ENCODE data around the gene ATE1. TPM values are rescaled to one million over a fixed set of nuclear protein-coding genes. Genes with fewer than 3 reads are reported as not detected.

The ATE1 gene
- total and polyA plus RNA-seq, 2 of the 4 experiments (the other 2 are of a cell fraction): 6.4 to 27.8 TPM

- Histone ChIP-seq H3K27me3 (ENCODE audit: control insufficient read depth, insufficient read depth, low read length) (no peaks in the 10 kb centered on the region), H3K79me1 (ENCODE audit: low read depth in 1 of 2, low read length in 2 of 2) (peaks cover 0 to 2% of the 10 kb centered on the region in 2 experiments; a peak in 1 of 4 replicates), H4K91ac (ENCODE audit: insufficient read depth, low read depth, low read length) (no peak overlapping the region), H2BK20ac (ENCODE audit: low read depth, low read length) (no peak overlapping the region), H2BK120ac (ENCODE audit: low read depth, low read length) (no peak overlapping the region), H3K9me1 (ENCODE audit: insufficient read depth, low read length) (no peaks in the 10 kb centered on the region), H3K4me1 (ENCODE audit: control insufficient read depth, insufficient read depth, low read length) (no peaks in the 10 kb centered on the region; the same call in 1 of the 2 replicates), H2AK9ac (replicated peaks; ENCODE audit: low read depth, low read length, poor library complexity) (no peak overlapping the region), H4K5ac (ENCODE audit: low read depth, low read length) (no peak overlapping the region), H2BK15ac (ENCODE audit: low read depth, low read length) (no peak overlapping the region), H3K4me3 (ENCODE audit: insufficient read depth, low read depth, low read length) (no peak overlapping the region), H3K9ac (ENCODE audit: low read depth, low read length) (no peak overlapping the region), H3K56ac (ENCODE audit: extremely low read depth, insufficient read depth, low read length) (no peak overlapping the region), H3K9me3 (ENCODE audit: control insufficient read depth, insufficient read depth, low read length) (no peaks in the 10 kb centered on the region), H3K27ac (ENCODE audit: insufficient read depth, low read length) (no peak overlapping the region), H2BK5ac (ENCODE audit: low read depth, low read length, poor library complexity, severe bottlenecking) (no peak overlapping the region), H3K36me3 (ENCODE audit: control insufficient read depth, insufficient read depth, low read length) (no peaks in the 10 kb centered on the region), H4K20me1 (ENCODE audit: insufficient read depth, low read length) (no peaks in the 10 kb centered on the region), H2AK5ac (ENCODE audit: low read depth, low read length) (no peak overlapping the region), H3K4ac (ENCODE audit: low read depth, low read length) (no peak overlapping the region), H3K14ac (replicated peaks; ENCODE audit: low read depth, low read length) (no peak overlapping the region), H2AFZ (replicated peaks; ENCODE audit: low read length, poor library complexity) (no peak overlapping the region), H4K8ac (ENCODE audit: low read depth in 2 of 2, low read length in 2 of 2) (no peak overlapping the region), H3K4me2 (ENCODE audit: low read depth, low read length) (no peak overlapping the region), H3K23ac (ENCODE audit: low read depth, low read length) (no peak overlapping the region), H3K18ac (ENCODE audit: low read depth, low read length) (no peak overlapping the region)
- dilution Hi-C loops (cut with HindIII; ENCODE audit: low sequenced_read_pairs, unreplicated experiment) (no loop called here), in situ Hi-C loops (cut with MboI; ENCODE audit: low sequenced_read_pairs) (no loop called here), intact Hi-C loops (cut with micrococcal nuclease) (no loop called here)
- no TSS peak for BruUV-seq (replicated peaks)
- TF ChIP-seq MXI1 (IDR thresholded peaks at IDR 0.05; ENCODE audit: borderline replicate concordance, low read depth, low read length) (no peak), NFE2L2 (IDR thresholded peaks at IDR 0.05; ENCODE audit: low read depth, low read length) (no peak), MAFK (IDR thresholded peaks at IDR 0.05; ENCODE audit: low read depth, low read length) (no peak), POLR2A (IDR thresholded peaks at IDR 0.05; ENCODE audit: low read depth, low read length) (no peak), CHD1 (IDR thresholded peaks at IDR 0.05; ENCODE audit: low read depth, low read length) (no peak), FOS (IDR thresholded peaks at IDR 0.05; ENCODE audit: low read depth, low read length) (no peak), MAZ (IDR thresholded peaks at IDR 0.05; ENCODE audit: borderline replicate concordance, low read depth, low read length) (no peak), RAD21 (IDR thresholded peaks at IDR 0.05; ENCODE audit: low read length) (no peak), CTCF (conservative IDR thresholded peaks at IDR 0.05; ENCODE audit: low read depth, low read length) (no peak)
- DNase-seq (no peak), ATAC-seq (ENCODE audit: low read depth) (no peak)
- POLR2A ChIA-PET (ENCODE audit: unreplicated experiment): no interaction called here
- no CpG with 5 or more reads among the region's 1 CpG for WGBS, 2 experiments (ENCODE audit: extremely low coverage in 2 of 2, insufficient read length in 1 of 2)
- CTCF ChIA-PET: no interaction called here
These were observed 105.7 kb downstream of the ATE1 start for GRCh38 chr10:121822180-121822579.
